Progenitor cell of endocrine pancreas (in vitro differentiated cells): ENCODE measurements around the gene THBS1. TPM values are rescaled to one million over a fixed set of nuclear protein-coding genes. Genes with fewer than 3 reads are reported as not detected.

Experiments used
- DNase-seq: peaks from one replicate; pipeline ENCODE4 v3.0.0; 2021; ENCODE audit warnings: low spot score; ENCODE audit not compliant: unreplicated experiment
- H3K27ac Mint-ChIP-seq: 2 replicates; pipeline ENCODE4 v1.8.0; 2021; ENCODE audit warnings: mild to moderate bottlenecking, moderate library complexity, mixed read lengths
- H3K27me3 Mint-ChIP-seq: 2 replicates; pipeline ENCODE4 v1.8.0; 2021; ENCODE audit warnings: mixed read lengths
- H3K36me3 Mint-ChIP-seq: 2 replicates; pipeline ENCODE4 v1.8.0; 2022; ENCODE audit warnings: mixed read lengths; ENCODE audit not compliant: insufficient read depth
- H3K4me1 Mint-ChIP-seq: 2 replicates; pipeline ENCODE4 v1.8.0; 2021; ENCODE audit warnings: low read depth, mixed read lengths
- H3K4me3 Mint-ChIP-seq: 2 replicates; pipeline ENCODE4 v1.8.0; 2021; ENCODE audit warnings: low read depth, mild to moderate bottlenecking, moderate library complexity, mixed read lengths
- H3K9me3 Mint-ChIP-seq: 2 replicates; pipeline ENCODE4 v1.8.0; 2021; ENCODE audit warnings: low read depth, mixed read lengths
- total RNA-seq: library from RNA; stranded (reverse); gene quantifications from 2 replicates; pipeline ENCODE4 v1.2.1, GENCODE V29; 2021
- TF ChIP-seq, protein P1 (sequence below): fragments of 200-600 bp; sonication (generic); IDR thresholded peaks from one replicate; pipeline ENCODE4 v1.5.0; 2021; ENCODE audit warnings: antibody characterized with exemption, mild to moderate bottlenecking; ENCODE audit not compliant: unreplicated experiment

Gene THBS1
- total RNA-seq, 1 donor from 2014 or later, result 22.9 TPM

DNA sequence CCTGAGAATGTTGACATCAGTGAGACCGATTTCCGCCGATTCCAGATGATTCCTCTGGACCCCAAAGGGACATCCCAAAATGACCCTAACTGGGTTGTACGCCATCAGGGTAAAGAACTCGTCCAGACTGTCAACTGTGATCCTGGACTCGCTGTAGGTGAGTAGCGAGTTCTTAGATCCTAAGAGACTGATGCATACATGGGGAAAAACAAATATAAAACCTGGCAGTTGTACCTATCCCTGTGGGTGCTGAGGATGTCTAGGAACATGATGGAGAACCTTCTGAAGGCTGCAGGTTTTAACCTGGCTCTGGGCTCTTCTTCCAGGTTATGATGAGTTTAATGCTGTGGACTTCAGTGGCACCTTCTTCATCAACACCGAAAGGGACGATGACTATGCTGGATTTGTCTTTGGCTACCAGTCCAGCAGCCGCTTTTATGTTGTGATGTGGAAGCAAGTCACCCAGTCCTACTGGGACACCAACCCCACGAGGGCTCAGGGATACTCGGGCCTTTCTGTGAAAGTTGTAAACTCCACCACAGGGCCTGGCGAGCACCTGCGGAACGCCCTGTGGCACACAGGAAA, 12.3 kb downstream of the THBS1 start:
- H3K27me3 Mint-ChIP-seq, result no peaks in the 10 kb centered on the region
- H3K27ac Mint-ChIP-seq, result no peak overlapping the region
- TF ChIP-seq, protein P1, sequence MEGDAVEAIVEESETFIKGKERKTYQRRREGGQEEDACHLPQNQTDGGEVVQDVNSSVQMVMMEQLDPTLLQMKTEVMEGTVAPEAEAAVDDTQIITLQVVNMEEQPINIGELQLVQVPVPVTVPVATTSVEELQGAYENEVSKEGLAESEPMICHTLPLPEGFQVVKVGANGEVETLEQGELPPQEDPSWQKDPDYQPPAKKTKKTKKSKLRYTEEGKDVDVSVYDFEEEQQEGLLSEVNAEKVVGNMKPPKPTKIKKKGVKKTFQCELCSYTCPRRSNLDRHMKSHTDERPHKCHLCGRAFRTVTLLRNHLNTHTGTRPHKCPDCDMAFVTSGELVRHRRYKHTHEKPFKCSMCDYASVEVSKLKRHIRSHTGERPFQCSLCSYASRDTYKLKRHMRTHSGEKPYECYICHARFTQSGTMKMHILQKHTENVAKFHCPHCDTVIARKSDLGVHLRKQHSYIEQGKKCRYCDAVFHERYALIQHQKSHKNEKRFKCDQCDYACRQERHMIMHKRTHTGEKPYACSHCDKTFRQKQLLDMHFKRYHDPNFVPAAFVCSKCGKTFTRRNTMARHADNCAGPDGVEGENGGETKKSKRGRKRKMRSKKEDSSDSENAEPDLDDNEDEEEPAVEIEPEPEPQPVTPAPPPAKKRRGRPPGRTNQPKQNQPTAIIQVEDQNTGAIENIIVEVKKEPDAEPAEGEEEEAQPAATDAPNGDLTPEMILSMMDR, result no peak
- H3K4me3 Mint-ChIP-seq, result no peak overlapping the region
- no peak for DNase-seq
- H3K36me3 Mint-ChIP-seq, result peaks cover 16% of the 10 kb centered on the region
- H3K4me1 Mint-ChIP-seq, result peaks cover 1% of the 10 kb centered on the region
- no peaks in the 10 kb centered on the region for H3K9me3 Mint-ChIP-seq

DNA sequence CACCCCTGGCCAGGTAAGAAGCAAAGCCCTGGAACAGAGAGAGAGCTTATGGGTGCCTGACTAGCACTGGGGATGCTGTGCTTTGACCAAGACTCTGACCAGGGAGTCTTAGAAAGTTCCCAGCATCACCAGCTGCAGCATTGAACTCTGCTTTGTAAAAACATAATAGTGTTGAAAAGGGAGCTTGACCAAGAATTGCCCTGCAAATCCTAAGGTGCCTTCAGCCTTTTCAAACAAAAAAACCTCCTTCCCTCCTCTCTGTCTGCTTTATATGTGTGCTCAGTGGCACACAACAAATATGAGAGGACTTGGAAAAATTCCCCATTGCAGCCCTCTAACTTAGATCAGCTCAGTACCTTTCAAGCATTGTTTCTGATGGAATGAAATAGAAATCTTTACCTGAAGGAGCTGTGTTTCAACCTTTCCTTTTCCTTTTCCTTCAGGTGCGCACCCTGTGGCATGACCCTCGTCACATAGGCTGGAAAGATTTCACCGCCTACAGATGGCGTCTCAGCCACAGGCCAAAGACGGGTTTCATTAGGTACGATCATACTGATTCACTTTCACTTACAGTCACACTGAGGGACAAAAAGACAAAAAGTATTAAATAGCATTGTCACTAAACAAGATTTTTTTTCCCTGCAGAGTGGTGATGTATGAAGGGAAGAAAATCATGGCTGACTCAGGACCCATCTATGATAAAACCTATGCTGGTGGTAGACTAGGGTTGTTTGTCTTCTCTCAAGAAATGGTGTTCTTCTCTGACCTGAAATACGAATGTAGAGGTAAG, 13.0 kb downstream of the THBS1 start:
- DNase-seq, result no peak
- no peak overlapping the region for H3K27ac Mint-ChIP-seq
- no peaks in the 10 kb centered on the region for H3K27me3 Mint-ChIP-seq
- no peak overlapping the region for H3K4me3 Mint-ChIP-seq
- TF ChIP-seq, protein P1, result no peak
- H3K9me3 Mint-ChIP-seq, result no peaks in the 10 kb centered on the region
- H3K4me1 Mint-ChIP-seq, result peaks cover 1% of the 10 kb centered on the region
- H3K36me3 Mint-ChIP-seq, result peaks cover 15% of the 10 kb centered on the region

DNA sequence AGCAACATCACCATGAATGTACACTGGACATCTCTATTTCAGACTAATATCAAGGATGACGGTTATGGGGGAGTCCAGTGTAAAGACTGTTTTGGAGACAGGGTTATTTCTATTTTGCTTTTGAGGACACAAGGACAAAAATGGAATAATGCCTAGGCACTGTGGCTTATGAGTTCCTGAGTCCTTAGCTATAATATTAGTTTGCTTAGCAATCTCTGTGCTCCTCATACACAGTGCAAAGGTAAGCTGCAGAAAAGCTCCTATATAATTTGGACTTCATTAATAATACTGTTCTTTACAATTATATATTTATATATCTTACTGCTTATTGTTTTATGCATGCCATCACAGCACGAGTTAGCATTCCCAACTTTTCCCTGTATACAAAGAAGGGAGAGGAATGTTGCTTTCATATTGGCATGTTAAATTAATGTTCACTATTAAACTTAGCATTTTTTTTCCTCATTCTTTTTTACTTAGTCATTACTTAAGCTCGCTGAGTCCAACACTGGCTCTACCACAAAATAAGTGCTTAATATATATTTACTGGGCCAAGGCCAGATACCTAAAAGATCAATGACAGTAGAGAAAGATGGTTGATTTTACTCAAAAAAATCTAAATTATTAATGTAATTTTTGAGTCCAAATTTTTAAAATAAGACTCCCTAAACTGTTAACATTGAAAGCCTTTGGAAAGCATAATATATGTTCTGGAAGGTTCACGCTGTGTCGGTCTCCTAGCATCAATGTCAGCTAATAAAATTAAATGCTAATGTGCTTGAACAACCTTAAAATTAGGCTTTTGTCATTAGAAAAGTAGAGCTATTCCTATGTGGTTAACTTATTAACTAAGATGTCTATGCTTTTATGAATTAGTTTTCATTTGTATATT, 13.8 kb downstream of the THBS1 start:
- DNase-seq, result no peak
- Mint-ChIP-seq H3K4me1 (peaks cover 1% of the 10 kb centered on the region), H3K27me3 (no peaks in the 10 kb centered on the region), H3K27ac (no peak overlapping the region), H3K9me3 (no peaks in the 10 kb centered on the region), H3K36me3 (peaks cover 12% of the 10 kb centered on the region), H3K4me3 (no peak overlapping the region)
- TF ChIP-seq, protein P1, result no peak

DNA sequence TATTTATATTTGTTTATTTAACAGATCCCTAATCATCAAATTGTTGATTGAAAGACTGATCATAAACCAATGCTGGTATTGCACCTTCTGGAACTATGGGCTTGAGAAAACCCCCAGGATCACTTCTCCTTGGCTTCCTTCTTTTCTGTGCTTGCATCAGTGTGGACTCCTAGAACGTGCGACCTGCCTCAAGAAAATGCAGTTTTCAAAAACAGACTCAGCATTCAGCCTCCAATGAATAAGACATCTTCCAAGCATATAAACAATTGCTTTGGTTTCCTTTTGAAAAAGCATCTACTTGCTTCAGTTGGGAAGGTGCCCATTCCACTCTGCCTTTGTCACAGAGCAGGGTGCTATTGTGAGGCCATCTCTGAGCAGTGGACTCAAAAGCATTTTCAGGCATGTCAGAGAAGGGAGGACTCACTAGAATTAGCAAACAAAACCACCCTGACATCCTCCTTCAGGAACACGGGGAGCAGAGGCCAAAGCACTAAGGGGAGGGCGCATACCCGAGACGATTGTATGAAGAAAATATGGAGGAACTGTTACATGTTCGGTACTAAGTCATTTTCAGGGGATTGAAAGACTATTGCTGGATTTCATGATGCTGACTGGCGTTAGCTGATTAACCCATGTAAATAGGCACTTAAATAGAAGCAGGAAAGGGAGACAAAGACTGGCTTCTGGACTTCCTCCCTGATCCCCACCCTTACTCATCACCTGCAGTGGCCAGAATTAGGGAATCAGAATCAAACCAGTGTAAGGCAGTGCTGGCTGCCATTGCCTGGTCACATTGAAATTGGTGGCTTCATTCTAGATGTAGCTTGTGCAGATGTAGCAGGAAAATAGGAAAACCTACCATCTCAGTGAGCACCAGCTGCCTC, 14.7 kb downstream of the THBS1 start:
- H3K4me3 Mint-ChIP-seq, result no peak overlapping the region
- H3K36me3 Mint-ChIP-seq, result peaks cover 11% of the 10 kb centered on the region
- H3K9me3 Mint-ChIP-seq, result no peaks in the 10 kb centered on the region
- peak overlapping the region; percentile 60 for H3K27ac Mint-ChIP-seq
- H3K4me1 Mint-ChIP-seq, result peaks cover 1% of the 10 kb centered on the region
- no peak for DNase-seq
- TF ChIP-seq, protein P1, result no peak
- H3K27me3 Mint-ChIP-seq, result no peaks in the 10 kb centered on the region
